Measurements from ENCODE around the gene PODXL2.
A peak's percentile ranks its signal among the peaks of the same experiment; 100 is the strongest.
"Not testable (repeated sequence)": the region's sequence is repeated elsewhere in the genome, so short reads cannot be mapped to it uniquely, and the experiment has no call there.

Gene PODXL2

DNA sequence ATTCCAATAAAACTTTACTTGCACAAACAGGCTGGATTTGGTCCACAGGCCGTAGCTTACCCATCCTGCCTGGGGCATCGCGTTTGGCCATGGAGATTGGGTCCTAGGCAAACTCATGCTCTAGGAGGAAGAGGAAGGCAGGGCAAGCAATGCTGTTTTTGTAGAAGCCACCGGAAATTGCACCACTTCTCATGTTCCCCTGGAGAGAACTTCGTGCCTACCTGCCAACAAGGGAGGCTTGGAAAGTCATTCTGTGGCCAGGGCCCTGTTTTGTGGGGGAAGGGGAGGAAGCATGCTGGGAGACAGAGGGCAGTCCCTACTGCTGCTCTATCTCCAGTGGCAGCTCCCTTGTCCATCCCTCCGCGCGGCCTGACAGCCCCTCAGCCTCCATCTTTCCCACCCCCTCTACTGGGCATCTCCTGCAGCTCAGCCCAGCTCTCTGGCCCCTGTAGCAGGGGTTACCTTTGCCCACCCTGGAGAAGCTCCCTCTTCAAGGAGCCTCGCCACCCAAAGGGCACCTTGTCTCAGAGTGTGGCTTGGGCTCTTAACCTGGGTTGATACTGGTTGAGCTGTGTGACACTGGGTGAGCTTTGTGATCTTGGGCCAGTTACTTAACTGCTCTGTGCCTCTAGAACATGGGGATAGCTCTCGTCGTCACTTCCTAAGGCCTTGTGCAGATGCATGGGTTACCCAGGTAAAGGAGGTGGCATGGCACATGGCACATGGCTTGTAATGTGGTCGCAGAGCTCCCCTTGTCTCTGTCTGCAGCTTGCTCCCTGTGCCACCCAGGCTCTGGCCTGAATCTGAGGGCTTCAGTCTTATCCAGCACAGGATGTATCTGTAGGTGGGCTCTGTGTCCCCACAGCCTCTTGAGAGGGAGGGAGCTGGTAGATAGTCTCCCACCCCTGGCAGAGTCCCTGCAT lies 49.9 kb downstream of the PODXL2 start:
- TF ChIP-seq, protein P1, sequence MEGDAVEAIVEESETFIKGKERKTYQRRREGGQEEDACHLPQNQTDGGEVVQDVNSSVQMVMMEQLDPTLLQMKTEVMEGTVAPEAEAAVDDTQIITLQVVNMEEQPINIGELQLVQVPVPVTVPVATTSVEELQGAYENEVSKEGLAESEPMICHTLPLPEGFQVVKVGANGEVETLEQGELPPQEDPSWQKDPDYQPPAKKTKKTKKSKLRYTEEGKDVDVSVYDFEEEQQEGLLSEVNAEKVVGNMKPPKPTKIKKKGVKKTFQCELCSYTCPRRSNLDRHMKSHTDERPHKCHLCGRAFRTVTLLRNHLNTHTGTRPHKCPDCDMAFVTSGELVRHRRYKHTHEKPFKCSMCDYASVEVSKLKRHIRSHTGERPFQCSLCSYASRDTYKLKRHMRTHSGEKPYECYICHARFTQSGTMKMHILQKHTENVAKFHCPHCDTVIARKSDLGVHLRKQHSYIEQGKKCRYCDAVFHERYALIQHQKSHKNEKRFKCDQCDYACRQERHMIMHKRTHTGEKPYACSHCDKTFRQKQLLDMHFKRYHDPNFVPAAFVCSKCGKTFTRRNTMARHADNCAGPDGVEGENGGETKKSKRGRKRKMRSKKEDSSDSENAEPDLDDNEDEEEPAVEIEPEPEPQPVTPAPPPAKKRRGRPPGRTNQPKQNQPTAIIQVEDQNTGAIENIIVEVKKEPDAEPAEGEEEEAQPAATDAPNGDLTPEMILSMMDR (IDR thresholded peaks at IDR 0.05; ENCODE audit: insufficient read depth, low read depth, low read length, missing control alignments), result no peak
- no peak overlapping the region for H3K4me3 ChIP-seq (ENCODE audit: low read depth, low read length)
- DNase-seq (ENCODE audit: low read depth), result no peak

DNA sequence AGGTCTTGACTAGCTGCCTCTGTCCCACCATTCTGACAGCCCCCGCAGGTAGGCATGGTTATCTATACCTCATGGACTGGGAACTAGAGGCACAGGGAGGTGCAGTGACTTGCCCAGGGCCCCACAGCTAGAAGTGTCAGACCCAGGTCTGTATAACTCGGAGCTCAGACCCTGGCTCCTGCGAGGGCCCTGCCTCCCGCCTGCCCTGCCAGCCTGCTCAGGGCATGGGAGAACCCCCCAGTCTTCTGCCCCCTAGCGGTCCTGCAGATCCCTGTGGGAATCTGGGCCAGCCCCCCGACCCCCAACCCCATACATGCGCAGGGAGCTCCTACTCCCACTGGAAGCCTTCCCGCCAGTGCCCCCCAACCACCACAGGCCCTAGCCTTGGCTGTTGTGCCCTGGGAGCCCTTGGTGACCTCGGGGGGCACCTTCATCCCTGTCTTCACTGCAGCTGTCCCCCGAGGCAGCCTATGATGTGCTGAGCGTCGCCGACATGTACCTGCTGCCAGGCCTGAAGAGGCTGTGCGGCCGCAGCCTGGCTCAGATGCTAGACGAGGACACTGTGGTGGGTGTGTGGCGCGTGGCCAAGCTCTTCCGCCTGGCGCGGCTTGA lies 50.7 kb downstream of the PODXL2 start:
- H3K4me3 ChIP-seq (ENCODE audit: low read depth, low read length), result no peak overlapping the region
- no peak for DNase-seq (ENCODE audit: low read depth)
- TF ChIP-seq, protein P1 (IDR thresholded peaks at IDR 0.05; ENCODE audit: insufficient read depth, low read depth, low read length, missing control alignments), result peak; percentile 25

DNA sequence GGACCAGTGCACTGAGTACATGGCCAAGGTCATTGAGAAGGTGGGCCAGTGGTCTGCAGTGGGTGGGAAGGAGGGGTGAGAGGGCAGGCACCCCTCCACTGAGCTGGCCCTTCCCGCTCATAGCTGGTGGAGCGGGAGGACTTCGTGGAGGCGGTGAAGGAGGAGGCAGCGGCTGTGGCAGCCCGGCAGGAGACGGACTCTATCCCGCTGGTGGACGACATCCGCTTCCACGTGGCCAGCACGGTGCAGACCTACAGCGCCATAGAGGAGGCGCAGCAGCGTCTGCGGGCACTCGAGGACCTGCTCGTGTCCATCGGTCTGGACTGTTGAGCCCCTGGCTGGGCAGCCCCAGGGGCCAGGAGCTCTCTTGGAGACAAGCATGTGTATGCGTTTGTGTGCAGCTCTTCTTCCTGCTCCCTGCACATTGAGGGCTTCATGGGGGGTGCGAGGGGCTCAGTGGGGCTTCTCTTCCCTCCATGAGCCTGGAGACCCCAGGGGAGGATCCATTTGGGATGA lies 51.2 kb downstream of the PODXL2 start:
- H3K4me3 ChIP-seq (ENCODE audit: low read depth, low read length), result no peak overlapping the region
- TF ChIP-seq, protein P1 (IDR thresholded peaks at IDR 0.05; ENCODE audit: insufficient read depth, low read depth, low read length, missing control alignments), result no peak
- no peak for DNase-seq (ENCODE audit: low read depth)

DNA sequence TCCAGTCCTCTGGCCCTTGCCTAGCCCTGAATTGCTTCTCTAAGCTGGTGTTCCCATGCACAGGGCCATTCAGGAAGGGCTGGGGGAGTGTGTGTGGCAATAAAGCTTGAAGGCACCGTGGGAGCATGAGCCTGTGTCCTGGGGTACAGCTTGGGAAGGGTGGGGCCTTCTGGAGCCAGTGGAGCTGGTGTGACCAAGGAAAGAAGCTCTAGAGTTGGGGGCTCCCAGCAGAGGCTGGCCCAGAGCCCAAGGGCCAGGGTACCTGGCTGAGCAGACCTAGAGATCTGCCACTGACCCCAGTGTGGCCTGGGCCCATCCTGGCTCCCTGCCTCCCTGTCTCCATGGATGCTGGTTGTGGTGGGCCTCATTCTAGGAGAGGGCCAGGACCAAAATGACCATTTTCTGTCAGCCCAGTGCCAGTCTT lies 51.8 kb downstream of the PODXL2 start:
- no peak overlapping the region for H3K4me3 ChIP-seq (ENCODE audit: low read depth, low read length)
- TF ChIP-seq, protein P1 (IDR thresholded peaks at IDR 0.05; ENCODE audit: insufficient read depth, low read depth, low read length, missing control alignments), result no peak
- DNase-seq (ENCODE audit: low read depth), result no peak

DNA sequence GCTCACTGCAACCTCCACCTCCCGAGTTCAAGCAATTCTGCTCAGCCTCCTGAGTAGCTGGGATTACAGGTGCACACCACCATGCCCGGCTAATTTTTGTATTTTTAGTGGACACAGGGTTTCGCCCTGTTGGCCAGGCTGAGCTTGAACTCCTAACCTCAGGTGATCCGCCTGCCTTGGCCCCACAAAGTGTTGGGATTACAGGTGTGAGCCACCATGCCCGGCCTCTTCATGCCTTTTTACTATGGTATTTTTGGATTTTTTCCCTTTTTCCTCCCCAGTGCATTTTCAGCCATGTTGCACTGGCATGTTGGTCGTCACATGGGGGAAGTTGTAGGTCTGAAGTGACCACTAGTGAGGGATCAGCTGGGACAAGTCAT lies 53.2 kb downstream of the PODXL2 start:
- H3K4me3 ChIP-seq (ENCODE audit: low read depth, low read length); DNase-seq (ENCODE audit: low read depth): not testable (repeated sequence)

DNA sequence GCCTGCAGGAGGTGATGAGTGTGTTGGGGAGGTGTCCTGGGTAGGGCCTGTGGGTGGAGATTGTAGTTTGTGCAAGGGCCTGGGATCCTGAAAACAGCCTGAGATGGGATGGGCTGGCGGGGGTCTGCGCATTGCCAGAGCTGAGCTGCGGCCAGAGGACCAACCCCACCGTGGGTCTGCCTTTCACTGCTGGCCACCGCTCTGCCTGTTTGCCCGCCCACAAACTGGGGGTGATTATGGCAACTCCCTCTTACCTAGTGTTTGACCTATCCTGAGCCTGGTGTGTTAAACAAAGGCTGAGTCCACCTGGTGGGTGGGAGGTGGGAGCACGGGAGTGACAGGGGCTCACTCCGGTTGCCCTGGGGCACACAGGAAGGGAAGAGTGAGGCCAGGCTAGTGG lies 53.6 kb downstream of the PODXL2 start:
- no peak for DNase-seq (ENCODE audit: low read depth)
- TF ChIP-seq, protein P1 (IDR thresholded peaks at IDR 0.05; ENCODE audit: insufficient read depth, low read depth, low read length, missing control alignments), result no peak
- H3K4me3 ChIP-seq (ENCODE audit: low read depth, low read length), result no peak overlapping the region

DNA sequence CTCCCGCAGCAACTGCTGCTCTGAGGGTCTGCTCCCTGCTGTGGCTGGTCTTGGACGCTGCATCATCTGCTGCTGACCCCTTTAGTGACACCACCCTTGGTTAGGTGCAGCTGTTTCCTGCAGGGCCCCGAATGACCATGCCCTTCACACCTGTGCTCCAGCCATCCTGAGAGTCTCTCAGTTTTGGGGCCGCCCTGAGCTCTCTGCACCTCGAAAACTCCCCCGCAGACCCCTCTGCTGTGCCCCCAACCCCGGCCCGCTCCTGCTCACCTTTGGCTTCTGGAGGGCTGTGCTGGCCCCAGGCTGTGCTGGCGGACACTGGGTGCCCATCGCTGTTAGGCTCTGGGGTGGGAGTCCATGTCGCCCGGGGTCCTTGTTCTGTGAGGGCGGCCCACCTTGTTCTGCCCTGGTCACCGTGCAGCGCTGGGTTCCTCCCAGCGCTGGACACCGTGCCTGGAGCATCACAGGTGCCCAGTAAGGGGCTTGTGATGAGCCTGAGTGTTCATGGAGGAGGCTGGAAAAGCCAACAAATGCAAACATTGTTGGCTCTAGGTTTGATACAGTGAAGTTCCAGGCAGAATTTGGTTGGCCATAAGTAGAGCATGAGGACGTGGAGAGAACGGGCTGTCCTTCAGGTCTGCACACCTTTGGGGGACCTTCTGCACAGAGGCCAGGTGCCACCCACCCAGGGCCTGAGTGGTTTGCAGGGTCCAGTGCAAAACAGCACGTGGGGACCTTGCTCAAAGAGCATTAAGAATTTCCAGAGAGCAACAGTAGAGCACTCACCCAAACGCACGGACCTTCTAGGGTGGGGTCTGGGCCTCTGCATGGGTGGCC lies 56.1 kb downstream of the PODXL2 start:
- no peak overlapping the region for H3K4me3 ChIP-seq (ENCODE audit: low read depth, low read length)
- no peak for DNase-seq (ENCODE audit: low read depth)
- TF ChIP-seq, protein P1 (IDR thresholded peaks at IDR 0.05; ENCODE audit: insufficient read depth, low read depth, low read length, missing control alignments), result no peak
